HG03025 (cell line): ENCODE results near the gene FANK1.
"Not testable (repeated sequence)": the region's sequence is repeated elsewhere in the genome, so short reads cannot be mapped to it uniquely, and the experiment has no call there.

Experiments used
- ATAC-seq: cut with Tn5 transposase; IDR thresholded peaks from one replicate; pipeline ENCODE4 v1.9.1; 2021; ENCODE audit warnings: mild to moderate bottlenecking, moderate library complexity; ENCODE audit not compliant: unreplicated experiment, low FRiP score

The FANK1 gene

DNA sequence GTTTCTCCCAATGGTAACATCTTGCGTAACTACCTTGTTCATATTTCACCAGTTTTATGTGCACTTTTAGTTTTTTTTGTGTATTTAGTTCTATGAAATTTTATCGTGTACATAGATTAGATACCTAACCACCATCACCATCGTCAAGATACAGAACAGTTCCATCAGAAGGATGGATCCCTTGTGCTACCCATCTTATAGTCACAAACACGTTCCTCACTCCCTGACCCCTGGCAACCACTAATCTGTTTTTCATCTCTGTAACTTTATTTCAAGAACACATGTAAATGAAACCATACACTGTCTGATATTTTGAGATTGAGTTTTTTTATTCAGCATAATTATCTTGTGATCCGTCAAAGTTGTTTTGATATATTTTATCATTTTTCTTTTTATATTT, 29.9 kb downstream of the FANK1 start:
- ATAC-seq = no peak

DNA sequence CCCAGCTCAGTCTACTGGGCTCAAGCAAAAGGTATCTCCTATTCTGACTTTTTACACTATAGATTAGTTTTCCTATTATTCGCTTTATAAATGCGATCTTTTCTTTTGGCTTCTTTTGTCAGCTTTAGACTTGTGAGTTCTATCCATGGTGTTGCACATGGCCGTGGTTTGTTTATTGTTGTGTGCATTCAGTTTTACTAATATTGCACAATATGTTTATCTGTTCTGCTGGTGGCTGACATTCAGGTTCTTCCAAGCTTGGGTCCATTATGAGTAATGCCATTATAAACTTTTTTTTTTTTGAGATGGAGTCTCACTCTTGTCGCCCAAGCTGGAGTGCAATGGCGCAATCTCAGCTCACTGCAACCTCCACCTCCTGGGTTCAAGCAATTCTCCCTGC, 30.9 kb downstream of the FANK1 start:
- ATAC-seq = not testable (repeated sequence)

DNA sequence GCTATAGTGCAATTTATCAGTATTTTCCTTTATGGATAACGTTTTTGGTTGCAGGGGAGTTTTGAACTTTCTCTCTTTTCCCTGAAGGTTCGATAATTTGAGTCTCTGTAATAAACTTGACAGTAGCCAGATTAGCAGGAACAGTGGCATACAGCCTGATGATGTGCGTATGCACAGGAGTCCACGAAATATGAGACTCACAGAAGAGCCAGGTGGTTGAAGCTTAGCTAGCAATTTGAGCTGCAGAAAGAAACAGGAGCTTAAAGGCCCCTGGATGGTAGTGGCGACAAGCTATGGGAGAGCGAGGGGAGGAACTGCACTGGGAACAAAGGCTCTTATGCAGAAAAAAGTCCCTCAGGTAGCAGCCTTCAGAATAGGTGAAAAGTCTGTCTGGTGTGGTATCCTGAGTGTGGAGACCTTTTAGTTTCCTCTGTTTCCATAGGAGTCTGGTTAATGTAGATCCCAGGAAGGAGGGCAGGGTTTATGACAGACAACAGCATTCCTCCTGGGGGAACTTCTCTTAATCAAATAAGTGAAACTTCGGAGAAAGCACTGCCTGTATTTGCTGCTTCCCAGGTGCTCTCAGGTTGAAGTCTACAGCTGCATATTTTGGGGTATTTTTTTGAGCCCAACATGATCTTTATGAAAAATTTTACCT, 32.7 kb downstream of the FANK1 start:
- no peak for ATAC-seq

DNA sequence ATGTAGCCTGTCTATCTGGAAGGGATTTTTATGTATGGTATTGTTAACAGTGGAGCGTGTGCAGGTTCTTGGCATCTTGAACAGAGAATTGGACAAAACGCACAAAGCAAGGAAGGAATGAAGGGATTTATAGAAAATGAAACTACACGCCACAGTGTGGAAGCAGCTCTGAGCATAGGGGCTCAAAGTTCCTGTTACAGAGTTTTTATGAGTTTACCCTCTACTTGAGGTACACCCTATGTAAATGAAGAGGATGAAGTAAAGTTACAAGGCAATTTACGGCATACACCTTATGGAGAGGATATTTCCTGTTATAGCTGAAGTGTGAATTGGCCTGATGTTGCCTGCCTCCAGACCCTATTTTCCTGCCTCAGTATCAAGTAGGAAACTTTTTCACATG, 33.3 kb downstream of the FANK1 start:
- no peak for ATAC-seq

DNA sequence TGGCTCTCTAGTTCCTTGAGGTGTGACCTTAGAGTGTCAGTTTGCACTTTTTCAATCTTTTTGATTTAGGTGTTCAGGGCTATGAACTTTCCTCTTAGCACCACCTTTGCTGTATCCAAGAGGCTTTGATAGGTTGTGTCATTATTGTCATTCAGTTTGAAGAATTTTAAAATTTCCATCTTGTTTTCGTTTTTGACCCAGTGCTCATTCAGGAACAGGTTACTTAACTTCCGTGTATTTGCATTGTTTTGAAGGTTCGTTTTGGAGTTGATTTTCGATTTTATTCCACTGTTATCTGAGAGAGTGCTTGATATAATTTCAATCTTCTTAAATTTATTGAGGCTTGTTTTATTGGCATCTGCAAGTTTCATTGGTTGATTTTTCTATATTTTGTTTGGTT, 37.3 kb downstream of the FANK1 start:
- ATAC-seq = no peak

DNA sequence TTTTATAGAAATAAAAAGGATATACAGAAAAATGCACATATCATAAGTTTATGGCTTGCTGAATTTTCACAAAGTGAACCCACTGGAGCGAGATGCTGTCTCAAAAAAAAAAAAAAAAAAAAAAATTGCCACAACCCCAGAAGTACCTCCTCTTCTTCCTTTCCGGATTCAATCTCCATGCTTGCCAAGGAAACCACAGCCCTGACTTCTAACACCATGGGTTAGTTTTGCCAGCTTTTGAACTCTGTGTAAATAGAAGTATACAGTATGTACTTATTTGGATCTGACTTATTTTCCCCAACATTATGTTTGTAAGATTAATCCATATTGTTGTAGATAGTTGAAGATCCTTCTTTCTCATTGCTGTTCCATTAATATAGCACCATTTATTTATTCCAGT, 40.0 kb downstream of the FANK1 start:
- no peak for ATAC-seq

DNA sequence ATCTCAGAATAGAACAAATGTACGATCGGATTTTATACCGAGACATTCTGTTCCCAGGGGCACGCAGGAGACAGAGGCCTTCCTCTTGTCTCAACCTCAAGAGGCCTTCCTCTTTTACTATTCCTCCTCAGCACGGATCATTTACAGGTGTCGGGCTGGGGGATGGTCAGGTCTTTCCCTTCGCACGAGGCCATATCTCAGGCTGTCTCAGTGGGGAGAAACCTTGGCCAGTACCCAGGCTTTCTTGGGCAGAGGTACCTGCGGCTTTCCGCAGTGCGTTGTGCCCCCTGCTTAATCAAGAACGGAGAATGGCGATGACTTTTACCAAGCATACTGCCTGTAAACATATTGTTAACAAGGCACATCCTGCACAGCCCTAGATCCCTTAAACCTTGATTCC, 44.2 kb downstream of the FANK1 start:
- no peak for ATAC-seq

DNA sequence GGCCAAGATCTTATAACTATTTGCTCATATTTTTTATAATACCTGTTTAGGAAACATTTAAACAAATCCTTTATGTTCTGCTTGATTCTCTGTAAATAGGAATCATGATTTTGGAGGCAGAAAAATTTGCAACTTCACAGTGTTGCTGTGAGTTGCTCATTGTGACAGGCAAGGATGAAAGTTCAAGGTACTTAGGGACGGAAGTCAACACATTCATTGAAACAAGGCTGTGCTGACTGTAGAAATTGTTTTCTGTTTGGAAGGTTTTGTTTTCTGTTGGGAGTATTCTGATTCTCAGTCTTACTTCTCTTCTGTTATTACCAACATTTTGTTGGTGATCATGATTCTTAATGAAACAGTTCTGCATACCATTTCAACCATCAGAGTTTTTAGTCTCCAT, 54.9 kb downstream of the FANK1 start:
- ATAC-seq = no peak

DNA sequence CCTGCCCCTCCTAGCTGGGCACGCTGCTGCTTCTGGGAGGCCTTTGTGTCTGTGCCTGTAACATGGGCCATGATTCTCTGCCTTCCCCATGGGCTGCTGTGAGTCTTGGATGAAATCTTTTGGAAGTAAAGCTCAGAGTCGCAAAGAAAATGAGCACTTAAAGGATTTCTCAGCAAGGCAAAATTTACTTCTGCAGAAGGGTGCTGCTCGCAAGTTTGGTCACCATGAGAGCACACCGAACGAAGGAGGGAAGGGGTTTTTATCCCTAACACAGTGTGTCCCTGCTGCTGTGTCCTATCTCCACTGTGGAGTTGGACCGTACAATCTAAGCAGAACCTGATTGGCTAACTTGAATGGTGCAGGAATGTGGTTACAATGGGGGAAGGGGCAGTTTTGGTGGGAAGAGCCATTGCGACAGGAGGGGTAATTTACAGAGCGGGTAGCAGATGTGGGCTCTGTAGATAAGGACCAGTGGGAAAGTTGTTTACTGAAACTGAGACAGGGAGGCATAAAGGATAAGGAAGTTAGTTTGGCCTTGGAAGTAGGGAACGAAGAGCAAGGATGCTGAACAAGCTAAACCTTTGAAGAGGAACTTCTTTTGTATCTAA, 57.5 kb downstream of the FANK1 start:
- ATAC-seq = no peak

DNA sequence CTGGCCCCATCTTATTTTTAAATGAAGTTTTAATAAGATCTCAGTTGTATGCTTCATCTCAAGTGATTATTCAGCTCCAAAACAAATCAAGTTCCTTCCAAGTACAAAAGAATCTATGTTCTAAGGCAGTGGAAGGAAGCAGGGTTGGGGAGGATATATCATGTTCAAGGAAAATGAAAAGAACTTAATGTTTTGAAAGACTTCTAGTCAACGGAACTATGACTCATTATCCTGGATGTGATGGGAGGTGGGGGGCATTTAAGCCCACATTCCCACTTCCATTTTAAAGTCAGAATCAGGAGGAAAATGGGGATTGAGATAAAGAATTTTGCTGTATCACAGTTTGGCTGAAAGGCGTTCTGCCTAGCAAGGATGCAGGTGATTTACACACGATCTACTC, 59.4 kb downstream of the FANK1 start:
- no peak for ATAC-seq

DNA sequence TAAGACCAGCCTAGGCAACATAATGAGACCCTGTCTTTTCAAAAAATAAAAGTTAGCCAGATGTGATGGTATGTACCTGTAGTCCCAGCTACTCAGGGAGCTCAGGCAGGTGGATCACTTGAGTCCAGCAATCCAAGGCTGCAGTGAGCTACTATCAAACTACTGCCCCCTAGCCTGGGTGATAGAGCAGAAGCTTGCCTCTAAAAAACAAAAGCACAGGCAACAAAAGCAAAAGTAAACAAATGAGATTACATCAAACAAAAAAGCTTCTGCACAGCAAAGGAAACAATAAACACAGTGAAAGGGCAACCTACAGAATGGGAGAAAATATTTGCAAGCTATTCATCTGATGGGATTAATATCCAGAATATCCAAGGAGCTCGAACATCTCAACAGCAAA, 65.4 kb downstream of the FANK1 start:
- ATAC-seq = no peak

DNA sequence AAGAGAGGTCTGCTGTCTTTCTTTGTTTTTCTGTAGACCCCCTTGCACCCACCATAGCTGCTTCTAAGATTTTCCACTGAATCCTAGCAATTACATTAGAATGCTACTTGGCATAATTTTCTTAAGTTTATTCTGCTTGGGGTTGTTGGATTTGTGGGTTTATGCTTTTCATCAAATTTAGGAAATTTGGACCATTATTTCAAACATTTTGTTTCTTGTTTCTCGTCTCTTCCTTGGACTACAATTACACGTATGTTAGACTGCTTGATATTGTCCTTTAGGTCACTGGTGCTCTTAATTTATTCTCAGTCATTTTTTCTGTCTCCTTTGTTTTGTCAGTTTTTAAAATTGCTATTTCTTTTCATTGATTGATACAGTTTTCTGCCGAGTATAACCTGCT, 65.8 kb downstream of the FANK1 start:
- no peak for ATAC-seq

DNA sequence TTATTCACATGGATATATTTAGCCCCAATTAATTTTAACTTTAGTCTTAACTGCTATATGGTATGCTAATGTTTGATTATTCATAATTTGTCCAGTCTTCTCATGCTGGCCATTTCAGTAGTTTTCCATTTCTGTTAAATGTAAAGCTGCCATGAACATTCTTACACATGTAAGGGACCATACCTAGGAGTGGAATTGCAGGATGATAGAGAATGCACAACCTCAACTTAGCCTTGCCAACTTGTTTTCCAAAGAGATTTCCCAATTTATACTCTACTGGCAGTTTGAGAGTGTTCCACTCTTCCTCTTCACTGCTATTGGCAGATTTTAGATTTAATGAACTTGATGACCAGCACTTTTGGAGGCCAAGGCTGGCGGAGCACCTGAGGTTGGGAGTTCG, 68.2 kb downstream of the FANK1 start:
- ATAC-seq = no peak

DNA sequence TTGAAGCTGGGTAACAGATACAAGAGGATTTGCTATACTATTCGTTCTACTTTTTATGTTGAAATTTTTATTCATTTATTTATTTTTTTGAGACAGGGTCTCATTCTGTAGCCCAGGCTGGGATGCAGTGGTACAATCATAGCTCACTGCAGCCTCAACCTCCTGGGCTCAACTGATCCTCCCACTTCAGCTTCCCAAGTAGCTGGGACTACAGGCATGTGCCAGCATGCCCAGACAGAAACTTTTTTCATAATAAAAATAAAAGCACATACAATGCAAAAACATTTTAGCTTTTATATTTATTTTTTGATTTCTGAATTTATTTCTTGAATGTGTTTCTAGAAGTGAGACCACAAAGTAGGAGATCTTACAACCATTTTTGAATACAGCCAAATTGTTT, 71.2 kb downstream of the FANK1 start:
- ATAC-seq = no peak

DNA sequence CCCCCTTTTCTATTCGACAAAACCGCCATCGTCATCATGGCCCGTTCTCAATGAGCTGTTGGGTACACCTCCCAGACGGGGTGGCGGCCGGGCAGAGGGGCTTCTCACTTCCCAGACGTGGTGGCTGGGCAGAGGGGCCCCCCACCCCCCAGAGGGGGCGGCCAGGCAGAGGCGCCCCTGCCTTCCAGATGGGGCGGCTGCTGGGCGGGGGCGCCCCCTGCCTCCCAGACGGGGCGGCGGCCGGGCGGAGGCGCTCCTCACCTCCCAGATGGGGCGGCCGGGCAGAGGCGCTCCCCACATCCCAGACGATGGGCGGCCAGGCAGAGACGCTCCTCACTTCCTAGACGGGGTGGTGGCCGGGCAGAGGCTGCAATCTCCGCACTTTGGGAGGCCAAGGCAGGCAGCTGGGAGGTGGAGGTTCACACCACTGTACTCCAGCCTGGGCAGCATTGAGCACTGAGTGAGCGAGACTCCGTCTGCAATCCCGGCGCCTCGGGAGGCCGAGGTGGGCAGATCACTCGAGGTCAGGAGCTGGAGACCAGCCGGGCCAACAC, 73.8 kb downstream of the FANK1 start:
- not testable (repeated sequence) for ATAC-seq

DNA sequence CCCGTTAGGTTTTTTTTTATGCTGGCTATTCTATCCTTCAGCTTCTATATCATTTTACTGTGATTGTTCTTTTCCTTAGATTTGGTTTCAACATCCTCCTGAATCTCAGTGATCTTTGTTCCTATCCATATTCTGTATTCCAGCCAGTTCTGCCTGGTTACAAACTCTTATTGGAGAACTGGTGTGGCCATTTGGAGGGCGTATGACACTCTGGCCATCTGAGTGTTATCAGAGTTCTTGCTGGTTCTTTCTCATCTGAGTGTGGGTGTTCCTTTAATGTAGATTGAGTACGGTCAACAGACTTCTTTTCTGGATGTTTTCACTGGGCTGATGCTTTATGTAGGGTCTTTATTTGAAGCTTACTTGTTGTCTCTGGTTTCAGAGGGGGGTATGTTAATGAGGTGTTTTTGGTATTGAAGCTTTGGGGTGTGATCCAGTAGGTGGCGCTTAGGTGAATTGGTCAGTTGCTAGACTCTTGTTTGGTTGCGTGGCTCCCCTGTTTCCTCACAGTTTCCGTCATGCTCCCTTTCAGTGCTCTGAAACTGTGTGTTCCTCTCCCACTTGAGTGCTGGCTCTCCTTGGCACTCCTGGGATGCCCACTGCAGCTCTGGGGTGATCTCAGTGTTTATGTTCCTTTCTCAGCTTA, 80.7 kb downstream of the FANK1 start:
- no peak for ATAC-seq

DNA sequence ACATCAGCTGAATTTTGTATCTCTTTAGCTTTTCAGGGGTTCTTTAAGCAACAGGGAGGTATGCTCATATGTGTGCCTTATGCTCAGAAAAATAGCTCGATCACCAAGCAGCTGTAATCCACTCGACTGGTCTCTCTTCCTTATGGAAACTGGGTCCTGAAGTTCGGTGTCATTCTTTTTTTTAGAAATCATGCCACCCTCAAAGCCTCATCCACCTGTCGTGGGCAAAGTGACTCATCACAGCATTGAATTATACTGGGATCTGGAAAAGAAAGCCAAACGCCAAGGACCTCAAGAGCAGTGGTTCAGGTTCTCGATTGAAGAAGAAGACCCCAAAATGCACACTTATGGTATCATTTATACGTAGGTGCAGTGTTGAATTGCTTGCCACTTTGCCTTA, 83.6 kb downstream of the FANK1 start:
- ATAC-seq = no peak

DNA sequence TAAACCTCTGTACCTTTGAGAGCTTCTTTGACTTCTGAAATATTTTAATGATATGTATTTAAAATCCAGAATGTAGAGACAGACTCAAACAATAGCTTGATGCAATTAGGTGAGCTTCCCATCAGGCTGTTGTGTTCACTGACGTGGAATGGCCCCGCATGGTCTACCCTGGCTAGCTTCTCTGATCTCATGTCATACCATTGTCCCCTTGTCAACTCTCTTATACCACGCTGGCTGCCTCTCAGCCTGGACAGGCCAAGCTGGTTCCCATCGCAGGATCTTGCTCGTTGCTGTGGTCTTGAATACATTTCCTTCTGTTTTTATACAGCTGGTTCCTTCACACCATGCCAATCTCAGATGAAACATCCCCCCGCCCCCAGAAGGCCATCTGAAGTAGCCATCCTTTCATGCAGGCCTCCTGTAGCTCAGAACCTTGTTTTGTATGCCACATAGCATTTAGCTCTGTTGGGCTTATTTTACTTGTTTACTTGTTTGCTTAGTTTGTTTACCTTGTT, 84.2 kb downstream of the FANK1 start:
- ATAC-seq = no peak

DNA sequence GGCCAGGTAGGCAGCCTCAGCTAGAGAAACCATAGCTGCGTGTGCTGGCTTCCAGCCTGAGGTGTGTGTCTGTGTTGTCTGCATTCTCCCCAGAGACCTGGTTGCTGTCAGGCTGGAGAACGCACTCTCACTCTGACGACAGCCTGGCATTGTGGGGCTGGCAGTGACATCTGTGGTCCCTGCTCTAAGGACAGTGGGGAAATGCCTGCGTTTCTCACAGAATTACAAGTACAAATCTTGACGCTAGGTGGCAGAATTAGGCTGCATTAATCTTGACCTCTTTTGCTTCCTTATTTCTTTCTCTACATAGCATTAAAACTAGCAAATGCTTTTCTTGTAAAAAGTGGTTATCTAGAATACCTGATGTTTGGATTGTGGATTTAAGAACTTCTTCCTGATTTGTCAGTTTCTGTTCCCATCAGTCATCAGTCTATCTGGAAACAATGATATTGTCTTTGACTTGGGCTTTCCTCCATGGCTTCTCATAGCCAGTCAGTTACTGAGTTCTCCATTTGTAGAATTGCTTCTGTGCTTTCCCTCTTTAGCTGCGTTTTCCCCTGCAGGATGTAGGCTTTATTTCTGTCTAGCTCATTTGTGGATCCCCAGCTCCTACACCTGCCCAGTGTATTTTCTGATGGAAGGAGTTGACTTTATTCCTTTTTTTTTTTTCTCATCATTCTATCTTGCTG, 86.0 kb downstream of the FANK1 start:
- peak; percentile 55 for ATAC-seq

DNA sequence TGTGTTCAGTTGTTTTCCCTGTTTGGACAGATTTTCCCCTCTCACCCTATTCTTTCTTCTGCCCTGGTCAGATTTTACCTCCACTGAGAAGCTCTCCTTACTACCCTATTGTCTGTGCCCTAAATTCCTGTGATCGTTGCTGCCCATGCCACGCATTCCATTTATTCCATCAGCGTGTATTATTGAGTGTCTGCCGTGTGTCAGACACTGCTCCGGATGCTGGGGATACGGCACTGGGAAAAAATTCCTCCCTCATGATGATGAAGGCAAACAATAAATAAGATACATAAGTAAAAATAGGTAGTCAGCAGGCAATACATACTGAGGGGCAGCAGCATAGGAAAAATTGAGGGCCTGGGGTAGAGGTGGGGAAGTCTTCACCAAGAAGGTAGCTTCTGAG, 86.8 kb downstream of the FANK1 start:
- ATAC-seq = no peak

DNA sequence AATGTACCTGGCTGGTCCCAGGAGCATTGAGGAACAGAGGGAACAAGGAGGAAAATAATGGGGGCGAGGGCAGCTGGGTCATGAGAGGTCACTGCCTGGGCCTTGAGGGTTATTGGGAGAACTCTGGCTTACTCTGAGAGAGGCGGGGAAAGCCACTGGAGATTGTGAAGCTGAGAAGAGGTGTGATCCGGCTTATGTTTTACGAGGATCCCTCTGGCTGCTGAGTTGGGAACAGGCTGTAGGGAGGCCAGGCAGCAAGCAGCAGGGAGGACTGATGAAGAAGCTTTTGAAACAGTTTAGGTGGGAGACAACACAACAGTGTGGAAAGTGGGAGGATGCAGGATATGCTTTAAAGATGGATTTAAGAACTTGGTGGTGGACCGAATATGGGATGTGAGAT, 87.3 kb downstream of the FANK1 start:
- no peak for ATAC-seq
